Measurements from ENCODE around the gene ABCD1. TPM values are rescaled to one million over a fixed set of nuclear protein-coding genes. Genes with fewer than 3 reads are reported as not detected.
A peak's percentile ranks its signal among the peaks of the same experiment; 100 is the strongest.

ABCD1 gene
- total RNA-seq, 3 donors from 2014 or later: 13.0 to 27.3 (median 13.0) TPM

- no peaks in the 10 kb centered on the region for H3K36me3 ChIP-seq (ENCODE audit: low read depth)
- no peaks in the 10 kb centered on the region for H3K4me1 ChIP-seq (ENCODE audit: low read depth)
- no peaks in the 10 kb centered on the region for H3K9me3 ChIP-seq
- DNase-seq (peak; percentile 11 to 43 (median 30)), ATAC-seq (peak; percentile 5)
- intact Hi-C loops (cut with DNase I, micrococcal nuclease): loop anchor here in 1 of 2 donors (10.0 kb wide), 1 partner anchor 189 kb away; no protein-coding TSS in a partner anchor
- TF ChIP-seq CTCF (IDR thresholded peaks at IDR 0.05): no peak
- no peak overlapping the region for H3K4me3 ChIP-seq
Observed at GRCh38 chrX:153766098-153766817, 41.6 kb downstream of the ABCD1 start.

GRCh38 chrX:153766871-153767673, 42.4 kb downstream of the ABCD1 start:
- H3K9me3 ChIP-seq: no peaks in the 10 kb centered on the region
- no peak overlapping the region for H3K4me3 ChIP-seq
- H3K4me1 ChIP-seq (ENCODE audit: low read depth): no peaks in the 10 kb centered on the region
- no peaks in the 10 kb centered on the region for H3K36me3 ChIP-seq (ENCODE audit: low read depth)
- DNase-seq: peak in 2 of 3 donors; percentile 13 to 48
- intact Hi-C loops (cut with DNase I, micrococcal nuclease): loop anchor here in 1 of 2 donors (10.0 kb wide), 1 partner anchor 188 kb away; no protein-coding TSS in a partner anchor
- no peak for TF ChIP-seq CTCF (IDR thresholded peaks at IDR 0.05)
- ATAC-seq: peak; percentile 2

DNA sequence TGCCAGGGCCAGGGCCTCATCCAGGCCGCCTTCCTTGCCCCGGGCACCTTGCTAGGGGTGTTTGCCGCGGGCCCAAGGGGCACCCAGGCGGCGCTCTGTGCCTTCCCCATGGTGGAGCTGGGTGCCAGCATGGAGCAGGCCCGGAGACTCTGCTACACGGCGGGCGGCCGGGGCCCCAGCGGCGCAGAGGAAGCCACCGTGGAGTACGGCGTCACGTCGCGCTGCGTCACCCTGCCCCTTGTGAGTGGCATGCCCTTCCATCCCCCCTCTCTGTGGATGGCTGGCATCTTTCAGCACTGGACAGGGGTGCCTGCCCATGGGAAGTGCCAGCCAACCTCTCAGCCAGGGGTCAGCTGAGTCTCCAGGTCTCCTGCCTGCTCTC, 43.0 kb downstream of the ABCD1 start:
- intact Hi-C loops (cut with DNase I, micrococcal nuclease): loop anchor here in 1 of 2 donors (10.0 kb wide), 1 partner anchor 187 kb away; no protein-coding TSS in a partner anchor
- Histone ChIP-seq H3K4me1 (ENCODE audit: low read depth) (no peaks in the 10 kb centered on the region), H3K4me3 (no peak overlapping the region), H3K36me3 (ENCODE audit: low read depth) (no peaks in the 10 kb centered on the region), H3K9me3 (no peaks in the 10 kb centered on the region)
- peak in 1 of 3 donors; percentile 10 for DNase-seq
- TF ChIP-seq CTCF (IDR thresholded peaks at IDR 0.05): no peak
- ATAC-seq: no peak

GRCh38 chrX:153768311-153769157, 43.9 kb downstream of the ABCD1 start:
- intact Hi-C loops (cut with DNase I, micrococcal nuclease): loop anchor here in 1 of 2 donors (10.0 kb wide), 1 partner anchor 186 kb away; no protein-coding TSS in a partner anchor
- peak in 2 of 3 donors; percentile 16 to 44 for DNase-seq

More at GRCh38 chrX:153768311-153769157, 43.9 kb downstream of the ABCD1 start:
- no peaks in the 10 kb centered on the region for H3K9me3 ChIP-seq
- ATAC-seq: no peak
- no peaks in the 10 kb centered on the region for H3K4me1 ChIP-seq (ENCODE audit: low read depth)
- no peaks in the 10 kb centered on the region for H3K36me3 ChIP-seq (ENCODE audit: low read depth)
- no peak for TF ChIP-seq CTCF (IDR thresholded peaks at IDR 0.05)
- H3K4me3 ChIP-seq: no peak overlapping the region

Measured in mucosa of descending colon (tissue), 3 donors.